RWPE2 (cell line): ENCODE data around the gene ITPKC.
"Not testable (repeated sequence)": the region's sequence is repeated elsewhere in the genome, so short reads cannot be mapped to it uniquely, and the experiment has no call there.

Experiments used
- ATAC-seq: fragments of 200-7000 bp; cut with Tn5 transposase; 3 replicates; pipeline ENCODE4 v1.9.1; 2021; ENCODE audit warnings: low read depth
- DNase-seq: peaks from one replicate; pipeline ENCODE4 v3.0.0-alpha.2; 2020; ENCODE audit warnings: low spot score
- H3K27ac ChIP-seq: fragments of 450-650 bp; 2 replicates; pipeline ENCODE4 v1.5.1; 2017; ENCODE audit warnings: mild to moderate bottlenecking; ENCODE audit not compliant: poor library complexity, severe bottlenecking
- H3K27me3 ChIP-seq: fragments of 250-450 bp; sonication (Bioruptor Pico); 2 replicates; pipeline ENCODE4 v1.5.1; 2021; ENCODE audit warnings: mild to moderate bottlenecking, moderate library complexity; ENCODE audit not compliant: insufficient read depth, poor library complexity, severe bottlenecking
- H3K36me3 ChIP-seq: fragments of 250-450 bp; sonication (Bioruptor Pico); 2 replicates; pipeline ENCODE4 v1.5.1; 2020; ENCODE audit warnings: low read depth, mild to moderate bottlenecking, moderate library complexity
- H3K4me1 ChIP-seq: fragments of 250-450 bp; sonication (Bioruptor Pico); 2 replicates; pipeline ENCODE4 v1.5.1; 2021; ENCODE audit warnings: mild to moderate bottlenecking, moderate library complexity; ENCODE audit not compliant: insufficient read depth, poor library complexity, severe bottlenecking
- H3K4me3 ChIP-seq: fragments of 250-450 bp; sonication (Bioruptor Pico); 2 replicates; pipeline ENCODE4 v1.5.1; 2021; ENCODE audit warnings: mild to moderate bottlenecking, moderate library complexity; ENCODE audit not compliant: severe bottlenecking
- H3K9me3 ChIP-seq: fragments of 250-450 bp; sonication (Bioruptor Pico); 2 replicates; pipeline ENCODE4 v1.5.1; 2021; ENCODE audit warnings: mild to moderate bottlenecking, moderate library complexity; ENCODE audit not compliant: severe bottlenecking
- TF ChIP-seq, protein P1 (sequence below): fragments of 450-650 bp; IDR thresholded peaks from one replicate; pipeline ENCODE4 v1.5.1; 2017; ENCODE audit warnings: mild to moderate bottlenecking, moderate library complexity; ENCODE audit not compliant: poor library complexity, severe bottlenecking

The ITPKC gene

GRCh38 chr19:40759352-40759751 is 42.4 kb downstream of the ITPKC start:
- Histone ChIP-seq H3K27ac (no peak overlapping the region), H3K36me3 (peaks cover 98% of the 10 kb centered on the region), H3K9me3 (no peaks in the 10 kb centered on the region), H3K4me3 (no peak overlapping the region), H3K27me3 (no peaks in the 10 kb centered on the region), H3K4me1 (peaks cover 13% of the 10 kb centered on the region)
- ATAC-seq (no peak), DNase-seq (no peak)
- TF ChIP-seq, protein P1, sequence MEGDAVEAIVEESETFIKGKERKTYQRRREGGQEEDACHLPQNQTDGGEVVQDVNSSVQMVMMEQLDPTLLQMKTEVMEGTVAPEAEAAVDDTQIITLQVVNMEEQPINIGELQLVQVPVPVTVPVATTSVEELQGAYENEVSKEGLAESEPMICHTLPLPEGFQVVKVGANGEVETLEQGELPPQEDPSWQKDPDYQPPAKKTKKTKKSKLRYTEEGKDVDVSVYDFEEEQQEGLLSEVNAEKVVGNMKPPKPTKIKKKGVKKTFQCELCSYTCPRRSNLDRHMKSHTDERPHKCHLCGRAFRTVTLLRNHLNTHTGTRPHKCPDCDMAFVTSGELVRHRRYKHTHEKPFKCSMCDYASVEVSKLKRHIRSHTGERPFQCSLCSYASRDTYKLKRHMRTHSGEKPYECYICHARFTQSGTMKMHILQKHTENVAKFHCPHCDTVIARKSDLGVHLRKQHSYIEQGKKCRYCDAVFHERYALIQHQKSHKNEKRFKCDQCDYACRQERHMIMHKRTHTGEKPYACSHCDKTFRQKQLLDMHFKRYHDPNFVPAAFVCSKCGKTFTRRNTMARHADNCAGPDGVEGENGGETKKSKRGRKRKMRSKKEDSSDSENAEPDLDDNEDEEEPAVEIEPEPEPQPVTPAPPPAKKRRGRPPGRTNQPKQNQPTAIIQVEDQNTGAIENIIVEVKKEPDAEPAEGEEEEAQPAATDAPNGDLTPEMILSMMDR = no peak

GRCh38 chr19:40762754-40763470 is 46.0 kb downstream of the ITPKC start:
- Histone ChIP-seq H3K4me1 (no peaks in the 10 kb centered on the region), H3K4me3 (no peak overlapping the region), H3K9me3 (no peaks in the 10 kb centered on the region), H3K36me3 (peaks cover 83% of the 10 kb centered on the region), H3K27me3 (no peaks in the 10 kb centered on the region), H3K27ac (no peak overlapping the region)
- no peak for ATAC-seq
- DNase-seq = no peak
- TF ChIP-seq, protein P1 = no peak

- H3K27ac ChIP-seq = no peak overlapping the region
- TF ChIP-seq, protein P1 = no peak
- no peak for ATAC-seq
- DNase-seq = no peak
- H3K4me3 ChIP-seq = no peak overlapping the region
- no peaks in the 10 kb centered on the region for H3K4me1 ChIP-seq
- H3K9me3 ChIP-seq = no peaks in the 10 kb centered on the region
- H3K27me3 ChIP-seq = no peaks in the 10 kb centered on the region
- peaks cover 76% of the 10 kb centered on the region for H3K36me3 ChIP-seq
These were observed 46.6 kb downstream of the ITPKC start for GRCh38 chr19:40763526-40763925.

DNA sequence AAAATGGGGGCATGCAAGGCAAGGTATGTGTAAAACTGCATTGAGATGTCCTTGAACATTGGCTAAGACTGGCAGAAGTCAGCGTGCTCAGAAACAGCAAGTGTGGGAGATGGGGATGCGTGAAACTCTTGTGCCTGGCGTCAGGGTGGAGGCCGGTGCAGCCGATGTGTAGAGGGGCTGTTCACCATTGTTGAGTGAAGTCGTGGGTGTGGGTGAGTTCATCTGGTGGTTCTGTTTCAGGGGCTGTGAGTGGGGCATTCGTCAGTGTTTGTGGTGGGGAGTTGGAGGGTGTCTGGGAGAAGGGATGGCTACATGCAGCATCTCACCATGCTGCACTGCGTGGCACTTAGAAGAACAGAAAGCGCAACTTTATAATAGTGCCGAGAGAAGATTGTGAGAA is 47.1 kb downstream of the ITPKC start:
- ATAC-seq = no peak
- peaks cover 72% of the 10 kb centered on the region for H3K36me3 ChIP-seq
- no peaks in the 10 kb centered on the region for H3K9me3 ChIP-seq

GRCh38 chr19:40766385-40766784 is 49.5 kb downstream of the ITPKC start:
- not testable (repeated sequence) for H3K9me3 ChIP-seq, H3K27me3 ChIP-seq, H3K4me1 ChIP-seq, H3K4me3 ChIP-seq, ATAC-seq, DNase-seq, H3K27ac ChIP-seq
- peaks cover 48% of the 10 kb centered on the region for H3K36me3 ChIP-seq

More for the DNA sequence above, 47.1 kb downstream of the ITPKC start:
- Histone ChIP-seq H3K27me3 (no peaks in the 10 kb centered on the region), H3K4me3 (no peak overlapping the region), H3K4me1 (no peaks in the 10 kb centered on the region), H3K27ac (no peak overlapping the region)
- TF ChIP-seq, protein P1 = no peak
- DNase-seq = no peak
